RWPE2 (cell line): ENCODE results near the gene RALGAPA1.
"Not testable (repeated sequence)": the region's sequence is repeated elsewhere in the genome, so short reads cannot be mapped to it uniquely, and the experiment has no call there.

ENCODE experiments used
- ATAC-seq: fragments of 200-7000 bp; cut with Tn5 transposase; 3 replicates; pipeline ENCODE4 v1.9.1; 2021; ENCODE audit warnings: low read depth
- DNase-seq: peaks from one replicate; pipeline ENCODE4 v3.0.0-alpha.2; 2020; ENCODE audit warnings: low spot score
- H3K27ac ChIP-seq: fragments of 450-650 bp; 2 replicates; pipeline ENCODE4 v1.5.1; 2017; ENCODE audit warnings: mild to moderate bottlenecking; ENCODE audit not compliant: poor library complexity, severe bottlenecking
- H3K27me3 ChIP-seq: fragments of 250-450 bp; sonication (Bioruptor Pico); 2 replicates; pipeline ENCODE4 v1.5.1; 2021; ENCODE audit warnings: mild to moderate bottlenecking, moderate library complexity; ENCODE audit not compliant: insufficient read depth, poor library complexity, severe bottlenecking
- H3K36me3 ChIP-seq: fragments of 250-450 bp; sonication (Bioruptor Pico); 2 replicates; pipeline ENCODE4 v1.5.1; 2020; ENCODE audit warnings: low read depth, mild to moderate bottlenecking, moderate library complexity
- H3K4me1 ChIP-seq: fragments of 250-450 bp; sonication (Bioruptor Pico); 2 replicates; pipeline ENCODE4 v1.5.1; 2021; ENCODE audit warnings: mild to moderate bottlenecking, moderate library complexity; ENCODE audit not compliant: insufficient read depth, poor library complexity, severe bottlenecking
- H3K4me3 ChIP-seq: fragments of 250-450 bp; sonication (Bioruptor Pico); 2 replicates; pipeline ENCODE4 v1.5.1; 2021; ENCODE audit warnings: mild to moderate bottlenecking, moderate library complexity; ENCODE audit not compliant: severe bottlenecking
- H3K9me3 ChIP-seq: fragments of 250-450 bp; sonication (Bioruptor Pico); 2 replicates; pipeline ENCODE4 v1.5.1; 2021; ENCODE audit warnings: mild to moderate bottlenecking, moderate library complexity; ENCODE audit not compliant: severe bottlenecking
- CTCF ChIP-seq: fragments of 450-650 bp; IDR thresholded peaks from one replicate; pipeline ENCODE4 v1.5.1; 2017; ENCODE audit warnings: mild to moderate bottlenecking, moderate library complexity; ENCODE audit not compliant: poor library complexity, severe bottlenecking

RALGAPA1 gene

DNA sequence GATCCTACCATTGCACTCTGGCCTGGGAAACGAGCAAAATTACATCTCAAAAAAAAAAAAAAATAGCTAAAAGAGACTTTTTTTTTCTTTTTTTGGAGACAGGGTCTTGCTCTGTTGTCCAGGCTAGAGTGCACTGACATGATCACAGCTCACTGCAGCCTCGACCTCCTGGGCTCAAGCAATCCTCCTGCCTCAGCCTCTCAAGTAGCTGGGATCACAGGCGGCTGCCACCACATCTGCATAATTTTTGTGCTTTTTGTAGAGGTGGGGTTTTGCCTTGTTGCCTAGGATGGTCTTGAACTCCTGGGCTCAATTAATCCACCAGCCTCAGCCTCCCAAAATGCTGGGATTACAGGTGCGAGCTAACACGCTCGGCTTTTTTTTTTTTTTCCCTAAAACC is 11.3 kb downstream of the RALGAPA1 start:
- peaks cover 2% of the 10 kb centered on the region for H3K9me3 ChIP-seq
- no peak for ATAC-seq
- no peak for TF ChIP-seq CTCF
- H3K27me3 ChIP-seq = no peaks in the 10 kb centered on the region
- H3K4me3 ChIP-seq = no peak overlapping the region
- H3K4me1 ChIP-seq = peaks cover 6% of the 10 kb centered on the region
- peaks cover 11% of the 10 kb centered on the region for H3K36me3 ChIP-seq
- H3K27ac ChIP-seq = no peak overlapping the region
- DNase-seq = no peak

DNA sequence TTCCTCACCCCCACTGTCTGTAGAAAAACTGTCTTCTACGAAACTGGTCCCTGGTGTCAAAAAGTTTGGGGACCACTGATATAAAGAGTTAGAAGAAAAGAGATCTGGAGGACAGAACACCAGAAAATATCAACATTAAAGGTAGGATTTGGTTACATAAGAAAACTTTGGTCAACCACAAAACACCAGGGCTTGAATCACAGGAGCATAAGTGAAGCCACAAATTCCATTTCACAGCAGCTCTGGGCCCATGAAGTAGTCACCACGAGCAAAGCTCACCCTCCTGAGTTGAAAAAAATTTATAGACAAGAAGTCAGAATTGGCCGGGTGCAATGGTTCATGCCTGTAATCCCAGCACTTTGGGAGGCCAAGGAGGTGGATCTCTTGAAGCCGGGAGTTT is 19.4 kb downstream of the RALGAPA1 start:
- no peak for TF ChIP-seq CTCF
- ATAC-seq (no peak), DNase-seq (no peak)
- no peak overlapping the region for H3K27ac ChIP-seq
- H3K36me3 ChIP-seq = no peaks in the 10 kb centered on the region
- no peak overlapping the region for H3K4me3 ChIP-seq
- no peaks in the 10 kb centered on the region for H3K9me3 ChIP-seq
- H3K27me3 ChIP-seq = no peaks in the 10 kb centered on the region
- H3K4me1 ChIP-seq = no peaks in the 10 kb centered on the region

DNA sequence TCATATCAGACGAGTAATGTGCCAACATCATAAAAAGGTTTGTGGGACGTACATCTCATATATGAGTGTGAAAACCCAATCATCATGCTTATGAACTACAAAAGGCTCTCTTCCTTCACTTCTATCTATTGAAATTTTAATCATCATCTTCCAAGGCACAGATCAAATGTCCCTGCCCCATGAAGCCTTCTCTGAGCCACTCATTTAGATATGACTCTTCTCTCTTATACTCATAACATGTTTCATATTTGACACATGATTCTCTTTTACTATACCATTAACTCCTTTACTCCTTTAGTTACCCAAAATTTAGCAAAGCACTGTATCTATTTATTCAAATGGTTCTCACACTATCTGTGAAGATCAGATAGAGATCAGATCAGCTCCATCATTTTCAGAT is 22.2 kb downstream of the RALGAPA1 start:
- H3K27ac ChIP-seq = no peak overlapping the region
- H3K9me3 ChIP-seq = no peaks in the 10 kb centered on the region
- H3K27me3 ChIP-seq = no peaks in the 10 kb centered on the region
- DNase-seq (no peak), ATAC-seq (no peak)
- H3K36me3 ChIP-seq = no peaks in the 10 kb centered on the region
- H3K4me3 ChIP-seq = no peak overlapping the region
- TF ChIP-seq CTCF = no peak
- H3K4me1 ChIP-seq = no peaks in the 10 kb centered on the region

- DNase-seq = no peak
- Histone ChIP-seq H3K36me3 (no peaks in the 10 kb centered on the region), H3K4me3 (no peak overlapping the region), H3K27ac (no peak overlapping the region), H3K4me1 (no peaks in the 10 kb centered on the region), H3K9me3 (peaks cover 4% of the 10 kb centered on the region), H3K27me3 (no peaks in the 10 kb centered on the region)
- ATAC-seq = no peak
- no peak for TF ChIP-seq CTCF
These were observed 25.4 kb downstream of the RALGAPA1 start for GRCh38 chr14:35783699-35784098.

DNA sequence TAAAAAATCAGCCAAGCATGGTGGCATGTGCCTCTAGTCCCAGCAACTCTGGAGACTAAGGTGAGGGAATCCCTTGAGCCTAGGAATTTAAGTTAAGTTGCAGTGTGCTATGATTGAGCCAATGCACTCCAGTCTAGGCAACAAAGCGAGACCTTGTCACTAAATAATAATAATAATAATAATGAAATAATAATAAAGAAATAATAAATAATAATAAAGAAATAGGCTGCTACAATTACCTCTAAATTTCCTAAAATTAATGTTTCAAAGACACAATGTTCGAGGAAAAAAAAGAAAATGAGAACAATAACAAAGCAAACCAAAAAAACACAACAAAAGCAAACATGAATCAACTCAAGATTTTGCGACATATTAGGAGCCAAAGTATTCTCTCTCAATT is 29.7 kb downstream of the RALGAPA1 start:
- Histone ChIP-seq H3K4me1 (no peaks in the 10 kb centered on the region), H3K36me3 (peaks cover 7% of the 10 kb centered on the region), H3K27me3 (no peaks in the 10 kb centered on the region), H3K27ac (no peak overlapping the region), H3K9me3 (peaks cover 4% of the 10 kb centered on the region), H3K4me3 (no peak overlapping the region)
- ATAC-seq (no peak), DNase-seq (no peak)
- TF ChIP-seq CTCF = no peak

DNA sequence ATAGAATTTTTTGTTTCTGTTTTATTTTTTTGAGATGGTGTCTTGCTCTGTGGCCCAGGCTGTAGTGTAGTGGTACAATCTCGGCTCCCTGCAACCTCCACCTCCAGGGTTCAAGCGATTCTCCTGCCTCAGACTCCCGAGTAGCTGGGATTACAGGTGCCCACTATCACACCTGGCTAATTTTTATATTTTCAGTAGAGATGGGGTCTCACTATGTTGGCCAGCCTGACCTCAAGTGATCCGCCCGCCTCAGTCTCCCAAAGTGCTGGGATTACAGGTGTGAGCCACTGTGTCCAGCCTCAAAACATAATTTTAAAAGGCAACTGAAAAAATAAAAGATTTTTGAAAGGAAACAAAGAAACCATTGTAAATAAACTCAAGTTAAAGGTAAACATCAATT is 31.5 kb downstream of the RALGAPA1 start:
- H3K36me3 ChIP-seq, DNase-seq, H3K9me3 ChIP-seq, H3K4me1 ChIP-seq, H3K27ac ChIP-seq, ATAC-seq, H3K4me3 ChIP-seq, H3K27me3 ChIP-seq: not testable (repeated sequence)
